CD4-positive, alpha-beta T cell treated with Interleukin-12 subunit alpha and Interleukin-12 subunit beta, for 1 hour (primary cell): ENCODE data around the gene OPRL1.

ENCODE experiments used
- DNase-seq: peaks from one replicate; pipeline ENCODE4 v3.0.0-alpha.2; 2020

OPRL1 gene

GRCh38 chr20:64072498-64073063, 7.3 kb upstream of the OPRL1 start:
- no peak for DNase-seq

GRCh38 chr20:64073476-64074183, 6.3 kb upstream of the OPRL1 start:
- no peak for DNase-seq

- no peak for DNase-seq
These were observed 5.6 kb upstream of the OPRL1 start for GRCh38 chr20:64074184-64074789.

- no peak for DNase-seq
These were observed 4.9 kb upstream of the OPRL1 start for GRCh38 chr20:64074963-64075362.

- no peak for DNase-seq
These were observed 4.3 kb upstream of the OPRL1 start for GRCh38 chr20:64075556-64075955.

GRCh38 chr20:64076061-64076997, 3.6 kb upstream of the OPRL1 start:
- no peak for DNase-seq

GRCh38 chr20:64077094-64077493, 2.8 kb upstream of the OPRL1 start:
- DNase-seq = peak; percentile 42

- no peak for DNase-seq
These were observed 2.4 kb upstream of the OPRL1 start for GRCh38 chr20:64077541-64077875.

GRCh38 chr20:64077876-64078551, 1.9 kb upstream of the OPRL1 start:
- DNase-seq = peak; percentile 63

GRCh38 chr20:64078934-64079272, 979 bp upstream of the OPRL1 start:
- no peak for DNase-seq

- DNase-seq = peak; percentile 77
These were observed 439 bp upstream of the OPRL1 start, which contains the start of gene RGS19 for GRCh38 chr20:64079273-64080012. Gene RGS19, minus strand, starts transcription at chr20:64079518. Its CDS starts 2,632 bp downstream, at chr20:64076886.

GRCh38 chr20:64080813-64081623, 1.1 kb downstream of the OPRL1 start:
- DNase-seq = no peak

GRCh38 chr20:64081624-64081964, 1.7 kb downstream of the OPRL1 start:
- DNase-seq = no peak

GRCh38 chr20:64082126-64082731, 2.3 kb downstream of the OPRL1 start:
- DNase-seq = no peak

- no peak for DNase-seq
These were observed 3.0 kb downstream of the OPRL1 start for GRCh38 chr20:64082820-64083377.

- peak; percentile 78 for DNase-seq
These were observed 3.5 kb downstream of the OPRL1 start for GRCh38 chr20:64083378-64083803.

- no peak for DNase-seq
These were observed 4.2 kb downstream of the OPRL1 start, which contains the start of gene LKAAEAR1 for GRCh38 chr20:64083804-64084684. Gene LKAAEAR1, minus strand, starts transcription at chr20:64084398. Its CDS starts 179 bp downstream, at chr20:64084219.

- DNase-seq = no peak
These were observed 4.8 kb downstream of the OPRL1 start for GRCh38 chr20:64084685-64085152.

- DNase-seq = no peak
These were observed 6.9 kb downstream of the OPRL1 start for GRCh38 chr20:64086801-64087200.
